Trophoblast cell (in vitro differentiated cells and primary cell): Measurements from ENCODE around the gene ECHDC1.

Experiments
- DNase-seq, 2 donors: peaks; one replicate each; pipeline ENCODE4 v3.0.0-alpha.2; 2016
- H2AFZ ChIP-seq: 2 replicates; pipeline ENCODE4 v1.6.1; 2013; ENCODE audit warnings: low read length, moderate library complexity, mild to moderate bottlenecking; ENCODE audit not compliant: insufficient read depth, poor library complexity
- H2AK5ac ChIP-seq: 2 replicates; pipeline ENCODE4 v1.6.1; 2013; ENCODE audit warnings: mild to moderate bottlenecking, low read length
- H2BK120ac ChIP-seq: 2 replicates; pipeline ENCODE4 v1.6.1; 2013; ENCODE audit warnings: low read length, mild to moderate bottlenecking, moderate library complexity; ENCODE audit not compliant: insufficient read depth, poor library complexity
- H2BK12ac ChIP-seq: 2 replicates; pipeline ENCODE4 v1.6.1; 2013; ENCODE audit warnings: mild to moderate bottlenecking, low read length, moderate library complexity
- H2BK5ac ChIP-seq: 2 replicates; pipeline ENCODE4 v1.6.1; 2013; ENCODE audit warnings: low read length, low read depth, moderate library complexity, mild to moderate bottlenecking; ENCODE audit not compliant: poor library complexity
- H3K14ac ChIP-seq: 2 replicates; pipeline ENCODE4 v1.6.1; 2013; ENCODE audit warnings: mild to moderate bottlenecking, low read length
- H3K18ac ChIP-seq: 2 replicates; pipeline ENCODE4 v1.6.1; 2013; ENCODE audit warnings: mild to moderate bottlenecking, low read length
- H3K23ac ChIP-seq: 2 replicates; pipeline ENCODE4 v1.6.1; 2013; ENCODE audit warnings: low read length
- H3K27ac ChIP-seq: 2 replicates; pipeline ENCODE4 v1.5.1; 2013; ENCODE audit warnings: low read depth, mild to moderate bottlenecking, inconsistent platforms, low read length, moderate library complexity
- H3K27me3 ChIP-seq: 2 replicates; pipeline ENCODE4 v1.6.1; 2013; ENCODE audit warnings: inconsistent platforms, mild to moderate bottlenecking, low read length, moderate library complexity; ENCODE audit not compliant: insufficient read depth
- H3K36me3 ChIP-seq, 2 experiments: 1 replicate in 1 of 2; 2 replicates in 1 of 2; pipeline ENCODE4 v1.6.1; 2013; ENCODE audit warnings: low read length in 2 of 2, mild to moderate bottlenecking in 2 of 2, moderate library complexity in 1 of 2; ENCODE audit not compliant: insufficient read depth in 2 of 2, control insufficient read depth in 1 of 2
- H3K4ac ChIP-seq: 2 replicates; pipeline ENCODE4 v1.6.1; 2013; ENCODE audit warnings: low read depth, mild to moderate bottlenecking, low read length, moderate library complexity
- H3K4me1 ChIP-seq, 2 experiments: 1 replicate in 1 of 2; 2 replicates in 1 of 2; pipeline ENCODE4 v1.6.1; 2013; ENCODE audit warnings: low read length in 2 of 2, mild to moderate bottlenecking in 2 of 2, moderate library complexity in 1 of 2; ENCODE audit not compliant: insufficient read depth in 2 of 2, control insufficient read depth in 1 of 2
- H3K4me2 ChIP-seq: 2 replicates; pipeline ENCODE4 v1.6.1; 2013; ENCODE audit warnings: inconsistent platforms, mild to moderate bottlenecking, low read length, moderate library complexity
- H3K4me3 ChIP-seq: 2 replicates; pipeline ENCODE4 v1.5.1; 2013; ENCODE audit warnings: mild to moderate bottlenecking, low read depth, low read length, inconsistent platforms
- H3K79me1 ChIP-seq: one replicate; pipeline ENCODE4 v1.6.1; 2013; ENCODE audit warnings: low read length
- H3K79me2 ChIP-seq: 2 replicates; pipeline ENCODE4 v1.6.1; 2013; ENCODE audit warnings: low read length, mild to moderate bottlenecking; ENCODE audit not compliant: control insufficient read depth, insufficient read depth, poor library complexity
- H3K9ac ChIP-seq: 2 replicates; pipeline ENCODE4 v1.6.1; 2013; ENCODE audit warnings: mild to moderate bottlenecking, low read length
- H3K9me3 ChIP-seq: 2 replicates; pipeline ENCODE4 v1.6.1; 2013; ENCODE audit warnings: low read depth, mild to moderate bottlenecking, control low read depth, inconsistent platforms, low read length; ENCODE audit not compliant: insufficient read depth
- H4K12ac ChIP-seq: 2 replicates; pipeline ENCODE4 v1.6.1; 2013; ENCODE audit warnings: low read depth, mild to moderate bottlenecking, low read length, moderate library complexity
- H4K8ac ChIP-seq: 2 replicates; pipeline ENCODE4 v1.6.1; 2013; ENCODE audit warnings: low read depth, mild to moderate bottlenecking, low read length, moderate library complexity
- H4K91ac ChIP-seq: one replicate; pipeline ENCODE4 v1.6.1; 2013; ENCODE audit warnings: low read depth, mild to moderate bottlenecking, low read length, moderate library complexity
- WGBS: extraction: QIAGEN DNeasy Blood & Tissue Kit; methylation state at CpG from one replicate; pipeline ENCODE4 v1.1.7; 2013; ENCODE audit warnings: missing lambda C conversion rate; ENCODE audit not compliant: insufficient read length, insufficient coverage; ENCODE audit errors: extremely low coverage; 5-methylcytosine and 5-hydroxymethylcytosine counted together

The ECHDC1 gene

DNA sequence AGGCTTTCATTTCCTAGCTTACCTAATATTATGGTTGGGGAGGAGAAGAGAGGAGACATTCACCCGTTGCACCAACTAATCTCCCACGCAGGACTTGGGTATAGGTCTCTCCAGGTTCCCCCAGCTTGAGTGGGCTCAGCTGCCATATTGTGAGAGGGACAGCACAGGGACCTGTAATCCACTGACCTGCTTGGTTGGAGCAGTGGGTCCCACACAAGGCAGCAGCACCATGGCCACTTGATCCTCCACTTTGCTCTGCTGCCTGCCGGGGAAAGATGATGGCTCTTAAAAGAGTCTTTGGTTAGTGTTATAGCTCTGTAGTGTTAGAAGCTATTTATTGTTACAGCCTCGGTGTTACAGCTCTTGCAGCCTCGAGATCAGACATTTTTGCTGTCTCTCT, 22.5 kb upstream of the ECHDC1 start:
- H4K91ac ChIP-seq = no peak overlapping the region
- H3K4me2 ChIP-seq = no peak overlapping the region
- H3K9ac ChIP-seq = no peak overlapping the region
- H2BK12ac ChIP-seq = no peak overlapping the region
- H3K4ac ChIP-seq = no peak overlapping the region
- no peaks in the 10 kb centered on the region for H3K36me3 ChIP-seq
- no peak overlapping the region for H3K14ac ChIP-seq
- H3K23ac ChIP-seq = no peak overlapping the region
- H4K12ac ChIP-seq = no peak overlapping the region
- no peaks in the 10 kb centered on the region for H3K79me2 ChIP-seq
- no peaks in the 10 kb centered on the region for H3K79me1 ChIP-seq
- H3K4me1 ChIP-seq = peaks cover 6% of the 10 kb centered on the region in 2 experiments
- H3K27me3 ChIP-seq = no peaks in the 10 kb centered on the region
- H2BK120ac ChIP-seq = no peak overlapping the region
- DNase-seq = no peak
- H3K9me3 ChIP-seq = peaks cover 2% of the 10 kb centered on the region
- no peak overlapping the region for H2AFZ ChIP-seq
- no CpG with 5 or more reads among the region's 5 CpGs for WGBS
- H3K4me3 ChIP-seq = no peak overlapping the region
- no peak overlapping the region for H4K8ac ChIP-seq
- H3K27ac ChIP-seq = no peak overlapping the region
- no peak overlapping the region for H2BK5ac ChIP-seq
- H3K18ac ChIP-seq = no peak overlapping the region
- no peak overlapping the region for H2AK5ac ChIP-seq

DNA sequence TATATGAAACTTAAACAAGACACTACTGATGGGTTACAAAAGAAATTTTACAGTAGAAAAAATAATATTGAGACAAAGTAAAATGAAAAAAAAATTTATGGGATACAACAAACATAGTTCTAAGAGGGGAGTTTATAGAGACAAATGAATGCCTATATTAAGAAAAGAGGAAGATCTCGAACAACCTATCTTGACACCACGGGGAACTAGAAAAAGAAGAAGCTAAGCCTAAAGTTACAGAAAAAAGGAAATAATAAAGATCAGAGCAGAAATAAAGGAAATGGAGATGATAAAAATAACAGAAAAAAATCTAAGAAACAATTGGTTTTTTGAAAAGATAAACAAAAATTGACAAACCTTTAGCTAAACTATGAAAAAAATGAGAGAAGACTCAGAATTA, 9.1 kb upstream of the ECHDC1 start:
- Histone ChIP-seq H4K8ac (no peak overlapping the region), H4K12ac (no peak overlapping the region), H2BK120ac (no peak overlapping the region), H3K27me3 (no peaks in the 10 kb centered on the region), H3K9me3 (no peaks in the 10 kb centered on the region), H3K9ac (no peak overlapping the region), H3K79me1 (no peaks in the 10 kb centered on the region), H2AFZ (no peak overlapping the region), H3K36me3 (peaks cover 2% of the 10 kb centered on the region in 2 experiments), H3K4me1 (no peaks in the 10 kb centered on the region), H3K18ac (no peak overlapping the region), H3K14ac (no peak overlapping the region), H3K23ac (no peak overlapping the region), H3K79me2 (no peaks in the 10 kb centered on the region), H3K4me2 (no peak overlapping the region), H3K27ac (no peak overlapping the region), H4K91ac (no peak overlapping the region), H3K4me3 (no peak overlapping the region), H2AK5ac (no peak overlapping the region), H3K4ac (no peak overlapping the region), H2BK5ac (no peak overlapping the region), H2BK12ac (no peak overlapping the region)
- no peak for DNase-seq
- no CpG with 5 or more reads among the region's 2 CpGs for WGBS

DNA sequence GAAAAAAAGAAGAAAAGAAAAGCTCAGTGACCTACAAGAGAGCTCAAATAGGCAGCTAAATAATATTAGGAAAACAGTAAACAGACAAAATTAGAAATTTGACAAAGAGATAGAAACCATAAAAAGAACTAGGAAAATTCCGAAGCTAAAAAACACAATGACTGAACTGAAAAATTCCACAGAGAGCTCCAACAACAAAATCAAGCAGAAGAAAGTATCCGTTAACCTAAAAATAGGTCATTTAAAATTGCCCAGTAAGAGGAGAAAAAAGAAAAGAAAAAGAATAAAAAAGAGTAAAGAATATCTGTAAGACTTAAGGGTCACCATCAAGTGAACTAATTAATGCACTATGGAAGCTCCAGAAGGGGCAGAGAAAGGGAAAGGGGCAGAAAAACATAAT, 6.6 kb upstream of the ECHDC1 start:
- no peaks in the 10 kb centered on the region for H3K79me1 ChIP-seq
- no CpG with 5 or more reads among the region's 2 CpGs for WGBS
- no peaks in the 10 kb centered on the region for H3K79me2 ChIP-seq
- H3K4ac ChIP-seq = no peak overlapping the region
- no peak overlapping the region for H3K27ac ChIP-seq
- H3K18ac ChIP-seq = no peak overlapping the region
- no peak overlapping the region for H2AK5ac ChIP-seq
- no peak overlapping the region for H4K8ac ChIP-seq
- H4K12ac ChIP-seq = no peak overlapping the region
- H2AFZ ChIP-seq = no peak overlapping the region
- no peak overlapping the region for H3K4me3 ChIP-seq
- no peak overlapping the region for H2BK5ac ChIP-seq
- H3K36me3 ChIP-seq = peaks cover 2% of the 10 kb centered on the region in 2 experiments
- no peak overlapping the region for H4K91ac ChIP-seq
- no peak for DNase-seq
- no peak overlapping the region for H3K9ac ChIP-seq
- no peak overlapping the region for H3K4me2 ChIP-seq
- no peak overlapping the region for H2BK120ac ChIP-seq
- H3K14ac ChIP-seq = no peak overlapping the region
- H3K23ac ChIP-seq = no peak overlapping the region
- H3K9me3 ChIP-seq = no peaks in the 10 kb centered on the region
- no peak overlapping the region for H2BK12ac ChIP-seq
- no peaks in the 10 kb centered on the region for H3K4me1 ChIP-seq
- no peaks in the 10 kb centered on the region for H3K27me3 ChIP-seq

DNA sequence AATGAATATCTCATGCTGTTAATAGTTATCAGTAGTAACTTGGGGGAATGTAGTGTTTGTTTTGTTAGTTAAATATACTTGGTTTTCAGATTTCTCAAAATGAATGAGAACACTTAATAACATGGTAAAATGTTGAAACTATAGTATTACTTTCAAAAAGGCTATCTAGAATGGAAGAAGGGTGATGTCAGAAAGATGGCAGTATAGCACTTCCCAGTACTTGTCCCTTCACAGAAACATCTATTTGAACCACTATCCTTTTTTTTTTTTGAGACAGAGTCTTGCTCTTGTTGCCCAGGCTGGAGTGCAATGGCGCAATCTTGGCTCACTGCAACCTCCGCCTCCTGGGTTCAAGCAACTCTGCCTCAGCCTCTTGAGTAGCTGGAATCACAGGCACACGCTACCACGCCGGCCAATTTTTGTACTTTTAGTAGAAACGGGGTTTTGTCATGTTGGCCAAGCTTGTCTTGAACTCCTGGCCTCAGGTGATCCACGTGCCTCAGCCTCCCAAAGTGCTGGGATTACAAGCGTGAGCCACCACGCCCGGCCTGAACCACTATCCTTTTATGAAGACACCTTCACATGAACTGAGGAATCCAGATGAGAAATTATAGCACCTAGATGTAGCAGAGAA, 4.7 kb upstream of the ECHDC1 start:
- Histone ChIP-seq H3K79me2 (peaks cover 5% of the 10 kb centered on the region), H3K79me1 (peaks cover 5% of the 10 kb centered on the region), H3K4me3 (no peak overlapping the region), H2AFZ (no peak overlapping the region), H3K23ac (no peak overlapping the region), H3K9me3 (no peaks in the 10 kb centered on the region), H3K4me1 (peaks cover 3 to 4% of the 10 kb centered on the region in 2 experiments), H2AK5ac (no peak overlapping the region), H3K4me2 (no peak overlapping the region), H4K91ac (no peak overlapping the region), H3K36me3 (peaks cover 2% of the 10 kb centered on the region in 2 experiments), H2BK12ac (no peak overlapping the region), H3K27me3 (no peaks in the 10 kb centered on the region), H2BK120ac (no peak overlapping the region), H3K4ac (no peak overlapping the region), H2BK5ac (no peak overlapping the region), H3K18ac (no peak overlapping the region), H4K12ac (no peak overlapping the region), H3K9ac (no peak overlapping the region), H3K27ac (no peak overlapping the region), H4K8ac (no peak overlapping the region), H3K14ac (no peak overlapping the region)
- WGBS = no CpG with 5 or more reads among the region's 10 CpGs
- DNase-seq = no peak
